GM21367 (cell line): ENCODE measurements around the gene PGAP3.

Source experiments
- ATAC-seq: cut with Tn5 transposase; IDR thresholded peaks from one replicate; pipeline ENCODE4 v1.9.1; 2021; ENCODE audit not compliant: unreplicated experiment

The PGAP3 gene

DNA sequence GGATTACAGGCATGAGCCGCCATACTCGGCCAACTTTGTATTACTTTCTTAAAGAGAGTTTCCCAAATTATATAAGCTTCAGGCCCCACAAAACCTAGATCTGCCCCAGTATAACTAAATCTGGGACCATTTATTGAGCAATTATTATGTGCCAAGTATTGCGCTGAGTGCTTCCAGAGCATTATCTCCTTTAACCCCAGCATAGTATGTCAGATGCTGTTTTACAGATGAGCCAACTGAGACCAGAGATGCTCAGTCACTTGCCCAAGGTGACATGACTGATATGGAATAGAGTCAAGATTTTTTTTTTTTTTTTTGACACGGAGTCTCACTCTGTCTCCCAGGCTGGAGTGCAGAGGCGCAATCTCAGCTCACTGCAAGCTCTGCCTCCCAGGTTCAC, 10.1 kb upstream of the PGAP3 start:
- no peak for ATAC-seq

GRCh38 chr17:39696731-39697130, 8.9 kb upstream of the PGAP3 start:
- ATAC-seq: no peak

- no peak for ATAC-seq
Measured at GRCh38 chr17:39695089-39695474, 7.2 kb upstream of the PGAP3 start.

DNA sequence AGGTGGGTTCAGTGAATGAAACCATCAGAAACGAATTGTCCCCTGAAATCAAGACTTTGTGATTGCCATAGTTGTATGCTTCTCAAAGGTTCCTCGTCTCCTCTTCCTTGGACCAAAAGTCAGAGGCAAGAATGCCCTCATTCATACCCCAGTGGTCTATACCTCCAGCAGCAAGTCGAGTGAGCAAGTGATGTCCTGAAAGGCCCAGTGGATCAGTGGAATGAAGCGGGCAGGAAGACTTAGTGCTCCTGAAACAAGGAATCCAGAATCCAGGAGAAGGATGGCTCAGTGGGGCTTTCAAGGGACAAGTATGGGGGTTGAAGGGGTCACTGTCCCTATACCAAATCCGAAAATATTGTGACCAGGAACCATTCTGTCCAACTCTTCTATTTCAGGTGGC, 6.7 kb upstream of the PGAP3 start:
- ATAC-seq: no peak

DNA sequence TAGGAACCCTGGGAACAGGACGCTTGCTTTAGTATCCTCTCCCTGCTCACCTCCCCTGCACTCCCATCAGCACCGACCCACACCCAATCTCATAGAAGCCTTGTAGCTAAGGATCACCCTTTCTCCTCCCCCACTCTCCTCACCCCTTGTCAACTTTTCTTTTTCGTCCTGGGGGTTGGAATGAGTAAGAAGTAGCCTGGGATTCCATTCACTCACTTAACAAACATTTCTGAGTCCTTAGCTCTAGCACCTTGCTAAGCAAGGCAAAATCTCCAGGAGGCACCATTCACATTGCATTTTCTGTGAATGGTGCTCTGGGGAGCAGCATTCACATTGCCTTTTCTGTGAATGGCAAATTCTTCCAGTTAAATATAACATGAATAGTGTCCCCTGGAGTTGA, 1.1 kb upstream of the PGAP3 start:
- ATAC-seq: no peak

DNA sequence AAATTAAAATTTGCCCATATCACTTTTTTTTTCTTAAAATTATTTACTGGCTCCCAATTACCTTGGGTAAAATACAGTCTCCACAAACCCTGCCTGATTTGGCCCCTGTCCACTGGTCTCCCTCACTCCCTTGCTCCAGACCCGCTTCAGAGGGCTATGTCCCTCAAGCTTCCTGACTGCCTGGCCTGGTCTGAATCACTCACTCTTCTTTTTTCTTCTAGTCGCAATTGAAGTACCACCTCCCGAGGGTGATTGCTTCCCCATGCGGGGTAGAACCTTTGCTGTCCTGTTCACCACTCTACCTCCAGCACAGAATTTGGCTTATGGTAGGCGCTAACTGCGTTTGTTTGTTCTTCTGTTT, 598 bp upstream of the PGAP3 start:
- ATAC-seq: no peak

DNA sequence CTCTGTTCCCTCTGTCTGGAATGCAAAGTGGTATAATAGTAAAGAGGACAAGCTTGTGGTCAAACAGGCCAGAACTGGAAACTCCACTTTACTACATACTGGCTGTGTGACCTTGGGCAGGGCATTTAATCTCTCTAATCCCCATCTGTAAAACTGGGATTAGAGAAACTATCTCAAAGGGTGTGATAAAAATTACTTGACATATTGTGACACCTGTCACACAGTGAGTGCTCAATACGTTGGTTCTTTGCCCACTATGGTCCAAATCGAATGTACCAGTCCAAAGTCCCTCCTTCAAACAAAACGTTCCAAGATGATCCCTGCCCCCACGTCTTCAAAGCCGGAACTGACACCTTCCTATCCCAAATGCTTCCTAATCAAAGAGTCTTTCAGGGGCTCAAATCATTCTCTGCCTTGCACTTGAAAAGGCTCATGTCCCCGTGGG, 734 bp downstream of the PGAP3 start:
- ATAC-seq: no peak

DNA sequence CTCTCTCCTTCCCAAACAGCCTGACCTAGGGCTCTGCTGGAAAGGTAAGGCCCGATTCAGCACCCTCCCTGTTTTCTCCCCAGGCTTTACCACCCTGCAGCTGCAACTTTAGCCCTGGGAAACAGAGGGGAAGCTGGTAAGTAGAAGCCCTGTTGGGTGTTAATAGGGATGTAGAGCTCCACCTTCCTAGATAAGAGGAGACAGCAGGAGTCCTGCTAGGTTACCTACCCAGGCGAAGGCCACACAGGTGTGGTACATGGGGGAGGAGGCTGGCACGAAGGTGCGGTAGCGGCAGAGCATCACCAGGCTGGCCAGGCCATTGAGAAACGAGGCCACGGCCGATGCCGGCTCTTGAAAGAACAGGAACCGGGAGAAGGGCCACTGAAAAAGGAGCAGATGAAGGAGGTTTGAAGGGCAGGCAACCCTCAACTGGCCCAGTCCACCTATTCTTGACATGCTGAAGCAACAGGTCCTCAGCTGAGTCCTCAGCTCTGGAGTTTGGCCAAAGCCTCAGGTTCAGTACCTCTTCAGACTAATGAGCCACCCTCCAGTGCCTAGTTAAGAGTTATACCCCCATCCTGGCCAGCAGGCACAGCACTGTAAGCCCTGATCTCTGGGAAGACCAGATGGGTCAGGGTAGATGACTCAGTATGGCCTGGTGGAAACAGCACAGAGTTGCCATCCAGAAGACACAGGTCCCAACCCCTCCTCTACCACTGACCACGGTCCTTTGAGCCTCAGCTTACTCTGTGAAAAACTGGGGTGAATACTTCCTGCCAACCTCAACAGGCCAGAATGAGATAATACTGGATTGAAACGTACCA, 3.3 kb downstream of the PGAP3 start:
- ATAC-seq: no peak

DNA sequence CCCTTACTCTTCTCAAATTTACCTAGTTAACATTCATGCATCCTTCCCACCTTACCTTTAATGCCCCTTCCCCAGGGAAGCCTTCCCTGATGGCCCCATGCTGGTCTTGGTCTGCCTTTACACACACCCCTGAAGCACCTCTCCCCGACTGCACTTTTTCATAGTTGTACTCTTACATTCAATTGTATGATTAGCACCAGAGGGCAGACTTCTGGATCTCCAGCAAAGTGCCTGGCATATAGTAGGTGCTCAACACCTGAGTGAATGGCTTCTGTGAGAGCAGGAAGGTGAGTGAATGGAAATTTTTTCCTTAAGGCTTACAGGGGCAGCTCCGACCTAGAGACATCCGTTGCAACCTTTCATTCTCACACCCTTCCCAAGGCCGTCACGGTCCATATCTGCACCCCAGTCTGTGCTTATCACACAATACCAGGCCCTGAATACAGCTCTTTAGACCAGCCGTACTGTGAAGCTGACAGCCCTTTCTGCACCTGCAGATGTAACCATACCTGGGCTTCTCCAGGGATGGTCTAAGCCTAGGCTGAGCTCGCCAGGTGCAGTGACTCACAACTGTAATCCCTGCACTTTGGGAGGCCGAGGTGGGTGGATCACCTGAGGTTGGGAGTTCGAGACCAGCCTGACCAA, 4.4 kb downstream of the PGAP3 start:
- no peak for ATAC-seq

GRCh38 chr17:39679521-39680192, 8.2 kb downstream of the PGAP3 start:
- no peak for ATAC-seq

GRCh38 chr17:39678340-39679116, 9.3 kb downstream of the PGAP3 start:
- no peak for ATAC-seq

GRCh38 chr17:39677542-39678339, 10.1 kb downstream of the PGAP3 start:
- no peak for ATAC-seq

GRCh38 chr17:39677072-39677471, 10.8 kb downstream of the PGAP3 start:
- no peak for ATAC-seq

DNA sequence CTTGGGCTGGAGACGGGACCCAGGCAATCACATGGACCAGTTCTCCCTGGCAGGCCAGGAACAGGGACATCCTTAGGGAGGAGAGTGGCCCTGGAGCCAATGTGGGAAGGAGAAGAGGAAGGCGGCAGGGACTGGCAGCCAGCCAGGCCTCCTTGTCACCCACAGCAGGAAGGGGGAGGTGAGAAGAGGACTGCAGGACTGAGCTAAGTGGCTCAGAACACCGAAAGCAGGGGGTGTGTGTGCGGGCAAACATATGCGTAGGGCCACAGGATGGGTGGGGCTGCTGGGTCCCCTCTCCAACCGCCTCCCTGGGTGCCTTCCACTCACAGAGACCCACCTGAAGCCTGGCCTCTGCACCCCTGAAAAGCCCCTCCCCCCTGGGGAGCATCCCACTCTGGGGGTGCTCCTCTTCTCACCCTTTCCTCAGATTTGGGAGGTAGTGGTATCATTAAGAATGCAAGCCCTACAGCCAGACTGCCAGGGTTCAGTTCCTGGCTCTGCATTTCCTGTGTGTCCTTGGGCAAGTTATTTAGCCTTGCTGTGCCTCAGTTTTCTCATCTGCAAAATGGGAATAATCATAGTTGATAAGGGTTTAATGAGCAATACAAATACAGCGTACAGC, 11.5 kb downstream of the PGAP3 start:
- ATAC-seq: no peak

DNA sequence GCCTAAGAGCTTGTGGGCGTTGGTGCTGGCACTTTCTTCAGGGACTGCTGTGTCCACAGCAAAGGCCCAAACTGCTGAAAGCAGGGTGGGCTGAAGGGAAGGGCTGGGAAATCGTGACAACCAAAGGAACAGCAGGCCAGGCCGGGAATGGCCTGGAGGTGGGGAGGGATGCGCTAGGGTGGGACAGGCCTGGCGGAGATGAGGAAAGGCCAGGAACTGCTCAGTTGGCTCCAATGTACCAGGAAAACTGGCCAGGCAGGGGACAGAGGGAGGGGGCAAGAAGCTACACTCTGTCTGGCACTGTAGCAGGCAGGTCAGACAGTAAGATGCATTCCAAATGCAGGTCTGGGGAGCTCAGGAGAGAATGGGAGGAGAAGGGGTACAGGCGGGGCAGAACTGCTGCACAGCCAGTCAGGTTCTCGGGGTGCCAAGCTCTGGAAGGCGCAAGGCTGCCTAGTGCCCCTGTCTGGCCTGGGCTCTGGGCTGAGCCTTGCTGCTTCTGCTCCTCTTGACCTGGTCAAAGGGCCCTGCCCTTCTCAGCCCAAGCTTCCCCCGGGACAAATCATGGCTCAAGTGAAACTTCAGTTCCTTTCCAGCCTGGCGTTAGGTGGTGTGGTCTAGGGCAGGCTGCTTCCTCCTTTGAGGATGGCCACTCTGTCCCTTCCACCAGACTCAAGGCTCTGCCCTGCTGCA, 12.3 kb downstream of the PGAP3 start:
- ATAC-seq: no peak

DNA sequence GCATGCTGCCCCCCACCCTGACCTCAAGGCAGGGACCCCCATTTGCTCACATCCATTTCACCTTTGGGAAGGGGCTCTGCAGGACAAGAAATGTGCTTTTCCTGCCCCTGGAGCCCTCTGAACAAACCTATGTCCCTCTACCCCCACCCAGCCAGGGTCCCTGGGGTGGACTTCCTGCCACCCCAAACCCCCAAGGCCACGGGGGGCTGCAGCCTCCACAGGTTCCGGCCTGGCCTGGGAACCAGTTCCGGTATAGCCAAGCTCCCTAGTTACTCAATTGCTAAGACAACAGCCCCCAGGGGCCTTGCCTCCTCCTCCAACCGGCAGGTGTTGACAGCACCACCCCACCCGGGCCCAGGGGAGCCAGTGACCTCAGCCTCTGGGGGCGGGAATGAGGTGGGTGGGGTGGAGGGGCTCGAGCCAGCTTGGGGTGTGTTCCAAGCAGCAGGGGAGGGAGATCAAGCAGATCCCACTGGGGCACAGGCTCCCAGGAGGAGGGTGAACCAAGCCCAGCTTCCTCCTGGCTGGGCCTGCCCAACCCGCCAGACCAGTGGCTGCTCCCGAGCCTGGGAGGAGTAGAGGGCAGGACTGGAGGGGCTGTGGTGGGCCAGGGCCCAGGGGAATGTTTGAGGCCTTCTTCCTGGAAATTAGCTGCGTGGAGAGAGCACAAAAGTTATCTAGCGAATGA, 13.0 kb downstream of the PGAP3 start:
- ATAC-seq: no peak

DNA sequence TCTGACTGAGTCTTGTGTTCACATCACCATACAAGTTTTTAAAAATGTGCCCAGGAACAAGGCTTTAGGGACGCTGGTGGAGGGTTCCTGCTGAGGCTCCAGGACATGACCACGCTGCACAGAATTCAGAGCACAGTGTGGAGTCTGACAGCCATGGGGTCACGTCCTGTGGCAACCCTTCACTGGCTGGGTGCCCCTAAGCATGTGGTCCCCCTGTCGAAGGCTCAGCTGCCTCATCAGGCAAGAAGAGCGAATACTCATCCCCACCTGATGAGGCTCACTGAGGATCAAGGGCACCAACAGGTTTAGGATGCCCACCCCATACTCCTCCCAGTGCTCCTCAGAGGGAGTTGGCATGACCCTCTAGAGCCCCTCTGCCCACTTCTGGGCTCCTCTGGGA, 13.7 kb downstream of the PGAP3 start:
- ATAC-seq: no peak

DNA sequence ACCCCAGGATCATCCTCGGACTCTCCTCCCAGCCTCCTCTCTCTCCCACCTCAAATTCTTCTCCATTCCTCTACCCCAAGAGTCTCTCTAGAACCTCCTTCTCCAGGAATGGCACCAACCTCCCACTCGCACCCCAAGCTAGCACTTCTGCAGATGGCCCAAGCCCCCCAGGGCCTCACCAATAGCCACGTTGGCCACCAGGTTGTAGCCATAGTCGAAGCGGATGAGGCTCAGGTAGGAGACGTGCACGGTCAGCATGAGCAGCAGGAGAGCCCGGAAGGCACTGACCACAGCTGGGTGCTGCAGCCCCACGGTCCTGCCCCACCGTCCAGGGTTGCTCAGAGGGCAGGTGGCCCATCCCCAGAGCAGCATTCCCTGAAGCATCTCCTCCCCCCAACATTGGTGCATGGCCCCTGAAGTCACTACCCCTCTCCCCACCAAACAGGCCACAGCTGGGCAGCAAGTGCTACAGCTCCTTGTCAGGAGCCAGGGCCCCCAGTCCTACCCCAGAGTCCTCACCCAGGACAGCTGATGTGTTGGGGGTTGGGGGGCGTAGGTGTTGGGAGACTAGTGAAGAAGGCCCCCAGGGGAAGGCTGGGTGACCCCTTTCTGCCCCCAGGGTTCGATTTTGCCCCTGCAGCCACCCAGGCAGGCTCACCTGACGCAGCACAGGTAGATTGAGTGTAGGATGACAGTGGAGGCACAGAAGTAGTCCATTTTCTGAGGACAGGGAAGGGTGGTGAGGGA, 14.3 kb downstream of the PGAP3 start:
- no peak for ATAC-seq
